HUES64 (cell line): Measurements from ENCODE around the gene REEP1.
"Not testable (repeated sequence)": the region's sequence is repeated elsewhere in the genome, so short reads cannot be mapped to it uniquely, and the experiment has no call there.

ENCODE experiments used
- H3K27ac ChIP-seq: 2 replicates; pipeline ENCODE4 v1.7.0; 2013; ENCODE audit warnings: low read depth, low read length, inconsistent platforms
- H3K27me3 ChIP-seq: 2 replicates; pipeline ENCODE4 v1.6.1; 2013; ENCODE audit warnings: mild to moderate bottlenecking, low read length; ENCODE audit not compliant: insufficient read depth
- H3K36me3 ChIP-seq: 2 replicates; pipeline ENCODE4 v1.6.1; 2013; ENCODE audit warnings: mild to moderate bottlenecking, low read length; ENCODE audit not compliant: insufficient read depth
- H3K4me1 ChIP-seq: 2 replicates; pipeline ENCODE4 v1.6.1; 2013; ENCODE audit warnings: mild to moderate bottlenecking, low read length, moderate library complexity; ENCODE audit not compliant: insufficient read depth
- H3K4me3 ChIP-seq: 2 replicates; pipeline ENCODE4 v1.5.1; 2013; ENCODE audit warnings: mild to moderate bottlenecking, low read length, moderate library complexity
- H3K9ac ChIP-seq: 2 replicates; pipeline ENCODE4 v1.6.1; 2013; ENCODE audit warnings: mild to moderate bottlenecking, low read depth, low read length
- H3K9me3 ChIP-seq: 2 replicates; pipeline ENCODE4 v1.6.1; 2013; ENCODE audit warnings: low read depth, low read length; ENCODE audit not compliant: insufficient read depth
- WGBS: fragments of 150-250, 120-280 bp; methylation state at CpG from one replicate; pipeline ENCODE4 v1.1.7; 2013; ENCODE audit warnings: missing lambda C conversion rate; 5-methylcytosine and 5-hydroxymethylcytosine counted together

Gene REEP1

GRCh38 chr2:86203614-86204013 lies 133.8 kb downstream of the REEP1 start:
- Histone ChIP-seq H3K36me3 (peaks cover 31% of the 10 kb centered on the region), H3K9ac (no peak overlapping the region), H3K4me3 (no peak overlapping the region), H3K4me1 (peaks cover 13% of the 10 kb centered on the region), H3K27ac (no peak overlapping the region), H3K27me3 (no peaks in the 10 kb centered on the region), H3K9me3 (no peaks in the 10 kb centered on the region)
- 96% methylated on average over 1 of the region's 1 CpG for WGBS

GRCh38 chr2:86202702-86203101 lies 134.7 kb downstream of the REEP1 start:
- no peaks in the 10 kb centered on the region for H3K27me3 ChIP-seq
- H3K27ac ChIP-seq: no peak overlapping the region
- WGBS: 88% methylated on average over 9 of the region's 9 CpGs
- H3K36me3 ChIP-seq: peaks cover 22% of the 10 kb centered on the region
- no peak overlapping the region for H3K4me3 ChIP-seq
- H3K4me1 ChIP-seq: peaks cover 13% of the 10 kb centered on the region
- H3K9ac ChIP-seq: no peak overlapping the region
- no peaks in the 10 kb centered on the region for H3K9me3 ChIP-seq

DNA sequence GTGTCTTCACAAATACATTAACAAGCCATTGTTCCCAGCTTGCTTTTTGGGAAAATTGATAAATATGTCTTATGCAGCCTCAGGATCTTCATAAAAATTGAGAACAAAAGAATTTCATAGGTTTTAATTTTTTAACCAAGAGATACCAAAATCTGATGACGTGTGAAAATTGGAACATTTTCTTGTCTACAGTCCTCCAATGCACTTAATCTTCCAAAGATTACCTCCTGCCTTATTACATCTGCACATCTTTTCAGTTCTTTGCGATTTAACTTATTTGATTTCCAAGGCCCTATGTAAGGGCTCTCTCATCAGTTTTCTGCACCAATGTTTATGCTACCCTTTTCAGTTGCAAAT lies 135.1 kb downstream of the REEP1 start:
- no peaks in the 10 kb centered on the region for H3K9me3 ChIP-seq
- no peaks in the 10 kb centered on the region for H3K27me3 ChIP-seq
- WGBS: 87% methylated on average over 2 of the region's 2 CpGs
- H3K9ac ChIP-seq: no peak overlapping the region
- H3K4me1 ChIP-seq: peaks cover 13% of the 10 kb centered on the region
- H3K36me3 ChIP-seq: peaks cover 18% of the 10 kb centered on the region
- H3K27ac ChIP-seq: no peak overlapping the region
- H3K4me3 ChIP-seq: no peak overlapping the region

DNA sequence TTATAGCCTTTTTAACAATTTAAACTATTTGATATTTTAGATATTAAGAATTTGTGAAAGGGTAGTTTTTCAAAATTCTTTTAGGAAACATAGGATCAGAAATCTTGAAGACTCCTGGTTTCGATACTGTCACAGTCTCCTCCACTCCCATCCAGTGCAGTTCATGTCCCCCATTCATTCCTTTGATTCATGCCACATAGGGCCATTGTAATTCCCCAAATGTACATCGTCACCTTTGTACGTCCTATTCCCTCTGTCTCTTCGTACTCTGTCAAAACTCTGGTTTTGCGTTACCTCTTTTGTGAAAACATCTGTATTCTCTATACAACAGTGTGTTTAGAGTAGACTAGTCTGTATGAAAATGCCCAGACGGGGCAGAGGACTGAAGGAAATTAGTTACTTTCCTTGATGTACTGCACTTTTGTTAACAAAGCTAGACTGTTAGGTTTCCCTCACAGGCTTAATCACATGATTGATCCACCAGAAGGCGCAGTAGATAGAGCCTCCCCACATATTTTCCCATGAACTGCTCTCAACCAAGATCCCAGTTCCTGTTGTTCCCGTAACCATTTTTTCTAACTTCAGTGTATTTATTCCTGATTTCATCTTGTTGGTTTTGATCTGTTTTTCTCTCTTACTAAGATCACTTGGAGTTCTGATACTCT lies 135.6 kb downstream of the REEP1 start:
- H3K27me3 ChIP-seq: no peaks in the 10 kb centered on the region
- peaks cover 13% of the 10 kb centered on the region for H3K4me1 ChIP-seq
- H3K9me3 ChIP-seq: no peaks in the 10 kb centered on the region
- 0 out of 2 replicates have a peak overlapping the region, but pooled peaks have one; percentile 5 for H3K4me3 ChIP-seq
- WGBS: 90% methylated on average over 8 of the region's 8 CpGs
- no peak overlapping the region for H3K9ac ChIP-seq
- H3K36me3 ChIP-seq: peaks cover 13% of the 10 kb centered on the region
- H3K27ac ChIP-seq: no peak overlapping the region

DNA sequence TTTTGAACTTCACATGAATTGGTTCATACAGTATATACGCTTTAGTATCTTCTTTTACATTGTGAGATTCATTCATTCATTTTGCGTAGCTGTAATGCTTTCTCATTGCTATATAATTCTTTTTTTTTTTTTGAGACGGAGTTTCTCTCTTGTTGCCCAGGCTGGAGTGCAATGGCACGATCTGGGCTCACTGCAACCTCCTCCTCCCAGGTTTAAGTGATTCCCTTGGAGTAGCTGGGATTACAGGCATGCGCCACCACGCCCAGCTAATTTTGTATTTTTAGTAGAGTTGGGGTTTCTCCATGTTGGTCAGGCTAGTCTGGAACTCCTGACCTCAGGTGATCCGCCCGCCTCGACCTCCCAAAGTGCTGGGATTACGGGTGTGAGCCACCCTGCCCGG lies 136.9 kb downstream of the REEP1 start:
- H3K36me3 ChIP-seq, H3K9me3 ChIP-seq, H3K27ac ChIP-seq, H3K27me3 ChIP-seq: not testable (repeated sequence)
- peaks cover 13% of the 10 kb centered on the region for H3K4me1 ChIP-seq
- H3K9ac ChIP-seq: peak overlapping the region; percentile 94; the same call in 1 of the 2 replicates
- H3K4me3 ChIP-seq: peak overlapping the region; percentile 87
- WGBS: 91% methylated on average over 10 of the region's 11 CpGs

DNA sequence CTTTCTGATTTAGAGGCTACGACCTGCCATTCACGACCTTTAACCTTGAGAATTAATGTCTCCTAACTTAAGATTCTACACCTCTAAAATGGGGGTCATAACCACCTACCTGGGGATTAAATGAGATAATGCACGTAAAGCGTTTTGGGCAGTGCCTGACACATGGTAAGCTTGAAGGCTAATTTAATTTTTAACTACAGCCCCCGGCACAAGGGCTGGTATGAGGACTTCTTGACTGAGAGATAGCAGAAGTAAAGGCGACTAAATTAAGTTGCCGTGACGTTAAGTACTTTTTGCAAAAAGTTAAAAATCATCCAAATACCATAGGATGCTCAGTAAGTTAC lies 137.6 kb downstream of the REEP1 start:
- Histone ChIP-seq H3K27me3 (no peaks in the 10 kb centered on the region), H3K4me1 (peaks cover 13% of the 10 kb centered on the region), H3K9me3 (no peaks in the 10 kb centered on the region), H3K9ac (peak overlapping the region; percentile 94), H3K36me3 (no peaks in the 10 kb centered on the region), H3K27ac (peak overlapping the region; percentile 83; the same call in 1 of the 2 replicates), H3K4me3 (peak overlapping the region; percentile 87)
- WGBS: 2% methylated on average over 5 of the region's 8 CpGs

DNA sequence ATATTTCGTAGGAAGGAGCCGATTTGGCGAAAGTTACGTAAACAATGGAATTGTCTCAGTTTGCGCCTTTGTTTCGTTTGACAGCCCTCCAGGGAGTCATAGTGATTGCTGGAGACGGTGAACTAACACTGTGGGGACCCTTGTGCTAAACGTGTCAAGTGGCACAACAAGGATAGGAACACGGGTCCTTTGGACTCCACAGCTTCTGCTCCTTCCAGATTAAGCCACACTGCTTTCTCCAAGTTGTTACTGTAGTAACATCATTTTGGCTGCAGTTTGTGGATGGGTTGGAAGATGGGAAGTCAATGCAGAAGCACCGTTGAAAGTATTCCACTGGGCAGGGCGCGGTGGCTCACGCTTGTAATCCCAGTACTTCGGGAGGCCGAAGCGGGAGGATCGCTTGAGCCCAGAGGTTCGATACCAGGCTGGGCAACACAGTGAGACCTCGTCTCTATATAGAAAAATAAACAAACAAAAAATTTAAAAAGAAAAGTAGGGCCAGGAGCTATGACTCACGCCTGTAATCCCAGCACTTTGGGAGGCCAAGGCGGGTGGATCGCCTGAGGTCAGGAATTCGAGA lies 141.5 kb downstream of the REEP1 start:
- Histone ChIP-seq H3K9ac (peak overlapping the region; percentile 98), H3K9me3 (no peaks in the 10 kb centered on the region), H3K27me3 (no peaks in the 10 kb centered on the region), H3K27ac (peak overlapping the region; percentile 100), H3K4me3 (peak overlapping the region; percentile 64), H3K4me1 (peaks cover 4% of the 10 kb centered on the region; the same call in 1 of the 2 replicates), H3K36me3 (peaks cover 4% of the 10 kb centered on the region; the same call in 1 of the 2 replicates)
- 40% methylated on average over 22 of the region's 23 CpGs for WGBS

GRCh38 chr2:86195055-86195807 lies 142.2 kb downstream of the REEP1 start, which contains the start of gene IMMT:
Gene IMMT (minus strand): TSS chr2:86195462. CDS start chr2:86195382, 80 bp downstream.
- Histone ChIP-seq H3K27ac (peak within 1 kb of the TSS; percentile 100), H3K4me1 (peaks cover 4% of the 10 kb centered on the region; the same call in 1 of the 2 replicates)

DNA sequence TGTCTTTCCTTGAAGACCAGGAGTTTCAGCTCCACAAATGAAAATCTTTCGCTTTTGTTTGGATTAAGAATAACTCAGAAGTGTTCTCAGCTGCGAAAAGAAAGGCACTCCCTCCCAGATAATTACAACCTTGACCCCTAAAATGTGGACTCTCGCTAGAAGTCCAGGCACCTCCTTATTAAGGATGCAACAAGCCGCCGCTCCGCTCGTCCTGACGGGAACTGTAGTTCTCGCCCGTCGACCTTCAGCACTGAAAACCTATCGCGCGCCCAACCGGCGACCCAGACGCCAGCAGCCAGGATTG lies 142.7 kb downstream of the REEP1 start:
- under 1% methylated on average over 17 of the region's 17 CpGs for WGBS

More at GRCh38 chr2:86195055-86195807, 142.2 kb downstream of the REEP1 start, which contains the start of gene IMMT:
- no peaks in the 10 kb centered on the region for H3K27me3 ChIP-seq
- under 1% methylated on average over 74 of the region's 74 CpGs for WGBS
- H3K4me3 ChIP-seq: peak within 1 kb of the TSS; percentile 64
- no peaks in the 10 kb centered on the region for H3K9me3 ChIP-seq
- H3K9ac ChIP-seq: peak within 1 kb of the TSS; percentile 98
- peaks cover 7% of the 10 kb centered on the region for H3K36me3 ChIP-seq

GRCh38 chr2:86193901-86194567 lies 143.4 kb downstream of the REEP1 start:
- peak overlapping the region; percentile 98; the same call in 1 of the 2 replicates for H3K9ac ChIP-seq
- no peaks in the 10 kb centered on the region for H3K9me3 ChIP-seq
- WGBS: 89% methylated on average over 7 of the region's 7 CpGs
- H3K4me1 ChIP-seq: peaks cover 4% of the 10 kb centered on the region; the same call in 1 of the 2 replicates
- H3K27ac ChIP-seq: peak overlapping the region; percentile 100; the same call in 1 of the 2 replicates
- H3K36me3 ChIP-seq: peaks cover 16% of the 10 kb centered on the region
- no peaks in the 10 kb centered on the region for H3K27me3 ChIP-seq
- peak overlapping the region; percentile 64 for H3K4me3 ChIP-seq

More for the DNA sequence above, 142.7 kb downstream of the REEP1 start:
- Histone ChIP-seq H3K9ac (peak overlapping the region; percentile 98), H3K36me3 (peaks cover 12% of the 10 kb centered on the region), H3K9me3 (no peaks in the 10 kb centered on the region), H3K4me3 (peak overlapping the region; percentile 64), H3K27ac (peak overlapping the region; percentile 100), H3K27me3 (no peaks in the 10 kb centered on the region), H3K4me1 (peaks cover 4% of the 10 kb centered on the region; the same call in 1 of the 2 replicates)
